IPS DF 6.9 (cell line): ENCODE results near the gene SHROOM2.

ENCODE experiments used
- DNase-seq: peaks from one replicate; pipeline ENCODE4 v3.0.0-alpha.2; 2013; ENCODE audit warnings: low read depth, low spot score
- H3K27ac ChIP-seq: one replicate; pipeline ENCODE4 v1.5.1; 2013; ENCODE audit warnings: low read length, control low read depth
- H3K27me3 ChIP-seq: 2 replicates; pipeline ENCODE4 v1.6.1; 2013; ENCODE audit warnings: mild to moderate bottlenecking, low read length; ENCODE audit not compliant: control insufficient read depth, insufficient read depth
- H3K36me3 ChIP-seq: 2 replicates; pipeline ENCODE4 v1.6.1; 2013; ENCODE audit warnings: low read length; ENCODE audit not compliant: control insufficient read depth, insufficient read depth
- H3K4me1 ChIP-seq: 2 replicates; pipeline ENCODE4 v1.6.1; 2013; ENCODE audit warnings: low read length; ENCODE audit not compliant: control insufficient read depth, insufficient read depth
- H3K4me3 ChIP-seq: 2 replicates; pipeline ENCODE4 v1.5.1; 2013; ENCODE audit warnings: mild to moderate bottlenecking, low read length
- H3K9me3 ChIP-seq: 2 replicates; pipeline ENCODE4 v1.6.1; 2013; ENCODE audit warnings: low read length, inconsistent platforms; ENCODE audit not compliant: control insufficient read depth, insufficient read depth
- WGBS: extraction: QIAGEN DNeasy Blood & Tissue Kit; methylation state at CpG from one replicate; pipeline ENCODE4 v1.1.7; 2013; ENCODE audit warnings: mixed read lengths, missing lambda C conversion rate; ENCODE audit not compliant: insufficient read length, insufficient coverage; 5-methylcytosine and 5-hydroxymethylcytosine counted together

SHROOM2 gene

GRCh38 chrX:9785944-9786797, at the start of gene SHROOM2:
Gene SHROOM2 (plus strand): TSS chrX:9786429. CDS start chrX:9786546, 117 bp downstream.
- H3K9me3 ChIP-seq, result no peaks in the 10 kb centered on the region
- no peak within 1 kb of the TSS for H3K27ac ChIP-seq
- no peaks in the 10 kb centered on the region for H3K27me3 ChIP-seq
- no CpG with 5 or more reads among the region's 132 CpGs for WGBS
- DNase-seq, result no peak
- peak within 1 kb of the TSS; percentile 92; the same call in 1 of the 2 replicates for H3K4me3 ChIP-seq
- no peaks in the 10 kb centered on the region for H3K36me3 ChIP-seq
- peaks cover 8% of the 10 kb centered on the region for H3K4me1 ChIP-seq

- Histone ChIP-seq H3K9me3 (no peaks in the 10 kb centered on the region), H3K27ac (no peak overlapping the region), H3K4me3 (no peak overlapping the region), H3K36me3 (no peaks in the 10 kb centered on the region), H3K27me3 (no peaks in the 10 kb centered on the region), H3K4me1 (no peaks in the 10 kb centered on the region)
- no CpG with 5 or more reads among the region's 7 CpGs for WGBS
- no peak for DNase-seq
Measured at GRCh38 chrX:9737363-9737762, 48.9 kb upstream of the SHROOM2 start.

GRCh38 chrX:9738151-9738550, 48.1 kb upstream of the SHROOM2 start:
- no peak overlapping the region for H3K27ac ChIP-seq
- H3K36me3 ChIP-seq, result no peaks in the 10 kb centered on the region
- no peaks in the 10 kb centered on the region for H3K9me3 ChIP-seq
- no peak overlapping the region for H3K4me3 ChIP-seq
- no CpG with 5 or more reads among the region's 3 CpGs for WGBS
- no peaks in the 10 kb centered on the region for H3K4me1 ChIP-seq
- no peak for DNase-seq
- H3K27me3 ChIP-seq, result no peaks in the 10 kb centered on the region

GRCh38 chrX:9739130-9739529, 47.1 kb upstream of the SHROOM2 start:
- Histone ChIP-seq H3K9me3 (no peaks in the 10 kb centered on the region), H3K27ac (no peak overlapping the region), H3K4me3 (no peak overlapping the region), H3K4me1 (no peaks in the 10 kb centered on the region), H3K27me3 (no peaks in the 10 kb centered on the region), H3K36me3 (no peaks in the 10 kb centered on the region)
- no CpG with 5 or more reads among the region's 5 CpGs for WGBS
- no peak for DNase-seq

- H3K9me3 ChIP-seq, result no peaks in the 10 kb centered on the region
- H3K4me1 ChIP-seq, result no peaks in the 10 kb centered on the region
- H3K4me3 ChIP-seq, result no peak overlapping the region
- H3K27me3 ChIP-seq, result no peaks in the 10 kb centered on the region
- H3K36me3 ChIP-seq, result no peaks in the 10 kb centered on the region
- no peak overlapping the region for H3K27ac ChIP-seq
- WGBS, result no CpG with 5 or more reads among the region's 11 CpGs
- no peak for DNase-seq
Measured at GRCh38 chrX:9745417-9746115, 40.7 kb upstream of the SHROOM2 start.

GRCh38 chrX:9746148-9746888, 39.9 kb upstream of the SHROOM2 start:
- no CpG with 5 or more reads among the region's 3 CpGs for WGBS
- H3K4me3 ChIP-seq, result no peak overlapping the region
- no peak overlapping the region for H3K27ac ChIP-seq
- H3K36me3 ChIP-seq, result no peaks in the 10 kb centered on the region
- no peaks in the 10 kb centered on the region for H3K27me3 ChIP-seq
- no peak for DNase-seq
- no peaks in the 10 kb centered on the region for H3K4me1 ChIP-seq
- no peaks in the 10 kb centered on the region for H3K9me3 ChIP-seq

- no peak overlapping the region for H3K4me3 ChIP-seq
- H3K27me3 ChIP-seq, result no peaks in the 10 kb centered on the region
- DNase-seq, result no peak
- no peaks in the 10 kb centered on the region for H3K4me1 ChIP-seq
- H3K9me3 ChIP-seq, result no peaks in the 10 kb centered on the region
- WGBS, result no CpG with 5 or more reads among the region's 4 CpGs
- no peaks in the 10 kb centered on the region for H3K36me3 ChIP-seq
- H3K27ac ChIP-seq, result no peak overlapping the region
Measured at GRCh38 chrX:9747644-9748043, 38.6 kb upstream of the SHROOM2 start.

- no peaks in the 10 kb centered on the region for H3K27me3 ChIP-seq
- WGBS, result no CpG with 5 or more reads among the region's 11 CpGs
- no peaks in the 10 kb centered on the region for H3K9me3 ChIP-seq
- H3K36me3 ChIP-seq, result no peaks in the 10 kb centered on the region
- no peaks in the 10 kb centered on the region for H3K4me1 ChIP-seq
- no peak for DNase-seq
- H3K27ac ChIP-seq, result no peak overlapping the region
- no peak overlapping the region for H3K4me3 ChIP-seq
Measured at GRCh38 chrX:9749146-9749692, 37.0 kb upstream of the SHROOM2 start.

- no peaks in the 10 kb centered on the region for H3K36me3 ChIP-seq
- WGBS, result no CpG with 5 or more reads among the region's 7 CpGs
- H3K4me1 ChIP-seq, result no peaks in the 10 kb centered on the region
- H3K27ac ChIP-seq, result no peak overlapping the region
- H3K9me3 ChIP-seq, result no peaks in the 10 kb centered on the region
- no peaks in the 10 kb centered on the region for H3K27me3 ChIP-seq
- DNase-seq, result no peak
- H3K4me3 ChIP-seq, result no peak overlapping the region
Measured at GRCh38 chrX:9757366-9757765, 28.9 kb upstream of the SHROOM2 start.

GRCh38 chrX:9758021-9758638, 28.1 kb upstream of the SHROOM2 start:
- H3K9me3 ChIP-seq, result no peaks in the 10 kb centered on the region
- DNase-seq, result no peak
- no peaks in the 10 kb centered on the region for H3K36me3 ChIP-seq
- WGBS, result no CpG with 5 or more reads among the region's 4 CpGs
- no peaks in the 10 kb centered on the region for H3K4me1 ChIP-seq
- H3K27ac ChIP-seq, result no peak overlapping the region
- H3K4me3 ChIP-seq, result no peak overlapping the region
- H3K27me3 ChIP-seq, result no peaks in the 10 kb centered on the region
